Osteoblast (primary cell): ENCODE results near the gene POU2F3. TPM values are rescaled to one million over a fixed set of nuclear protein-coding genes. Genes with fewer than 3 reads are reported as not detected.
A peak's percentile ranks its signal among the peaks of the same experiment; 100 is the strongest.

Experiments used
- DNase-seq: peaks from one replicate; pipeline ENCODE4 v3.0.0; 2011; ENCODE audit warnings: low spot score, mixed read lengths; ENCODE audit not compliant: insufficient read length; ENCODE audit errors: missing footprints
- H2AFZ ChIP-seq: 2 replicates; pipeline ENCODE4 v1.6.0; 2011; ENCODE audit warnings: mild to moderate bottlenecking, low read length
- H3K27ac ChIP-seq: 2 replicates; pipeline ENCODE4 v1.5.1; 2011; ENCODE audit warnings: mild to moderate bottlenecking, low read depth, low read length, moderate library complexity
- H3K27me3 ChIP-seq: 2 replicates; pipeline ENCODE4 v1.6.0; 2012; ENCODE audit warnings: mild to moderate bottlenecking, control low read depth, inconsistent platforms, low read length, moderate library complexity; ENCODE audit not compliant: insufficient read depth
- H3K36me3 ChIP-seq: 2 replicates; pipeline ENCODE4 v1.5.1; 2011; ENCODE audit warnings: mild to moderate bottlenecking, low read length, control low read depth, moderate library complexity; ENCODE audit not compliant: insufficient read depth
- H3K4me1 ChIP-seq: 2 replicates; pipeline ENCODE4 v1.5.1; 2011; ENCODE audit warnings: mild to moderate bottlenecking, low read length, control low read depth, moderate library complexity; ENCODE audit not compliant: insufficient read depth
- H3K4me2 ChIP-seq: 2 replicates; pipeline ENCODE4 v1.6.0; 2011; ENCODE audit warnings: mild to moderate bottlenecking, low read length; ENCODE audit not compliant: insufficient read depth
- H3K4me3 ChIP-seq: fragments of 200-600 bp; sonication (generic); 3 replicates; pipeline ENCODE4 v1.5.1; 2012; ENCODE audit warnings: mild to moderate bottlenecking, low read length, inconsistent platforms; ENCODE audit not compliant: insufficient read depth
- H3K79me2 ChIP-seq: 2 replicates; pipeline ENCODE4 v1.6.0; 2012; ENCODE audit warnings: mild to moderate bottlenecking, low read length, control low read depth, inconsistent platforms; ENCODE audit not compliant: insufficient read depth
- H3K9me3 ChIP-seq: 2 replicates; pipeline ENCODE4 v1.5.1; 2011; ENCODE audit warnings: low read depth, low read length, control low read depth
- H4K20me1 ChIP-seq: 2 replicates; pipeline ENCODE4 v1.6.0; 2012; ENCODE audit warnings: mild to moderate bottlenecking, low read length, control low read depth; ENCODE audit not compliant: insufficient read depth
- total RNA-seq: library from RNA; depleted of rRNA; stranded (reverse); fragments of >200 nt; gene quantifications from 2 replicates; pipeline ENCODE4 v1.2.3, GENCODE V29; 2012
- TF ChIP-seq, protein P1 (sequence below): IDR thresholded peaks from 2 replicates; pipeline ENCODE4 v1.5.1; 2011; ENCODE audit warnings: mild to moderate bottlenecking, low read depth, low read length, moderate library complexity; ENCODE audit errors: extremely low read depth

The POU2F3 gene
- total RNA-seq, 1 donor = under 0.01 TPM

DNA sequence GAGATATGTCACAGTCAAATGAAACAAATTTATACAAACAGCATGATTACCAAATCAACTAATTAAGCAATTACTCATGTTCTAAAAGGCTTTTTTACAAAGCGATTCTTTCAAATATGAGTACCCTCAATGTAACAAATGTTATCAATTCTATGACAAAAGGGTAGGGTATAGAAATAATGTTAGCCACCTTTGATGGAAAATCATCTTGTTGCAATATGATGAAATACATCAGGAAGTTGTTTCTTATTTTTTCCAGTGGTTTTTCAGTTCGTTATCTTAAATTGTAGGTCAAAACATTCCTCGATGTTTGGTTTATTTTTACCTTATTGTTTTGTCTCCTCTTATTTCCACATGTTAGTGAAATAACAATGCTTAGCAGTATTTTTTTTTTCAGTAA, 102.7 kb downstream of the POU2F3 start:
- Histone ChIP-seq H3K27me3 (no peaks in the 10 kb centered on the region), H3K27ac (no peak overlapping the region), H3K4me2 (no peak overlapping the region), H3K79me2 (peaks cover 94% of the 10 kb centered on the region), H3K36me3 (no peaks in the 10 kb centered on the region), H3K9me3 (no peaks in the 10 kb centered on the region), H4K20me1 (peaks cover 84% of the 10 kb centered on the region), H2AFZ (no peak overlapping the region), H3K4me1 (peaks cover 58% of the 10 kb centered on the region), H3K4me3 (no peak overlapping the region)
- no peak for DNase-seq
- TF ChIP-seq, protein P1, sequence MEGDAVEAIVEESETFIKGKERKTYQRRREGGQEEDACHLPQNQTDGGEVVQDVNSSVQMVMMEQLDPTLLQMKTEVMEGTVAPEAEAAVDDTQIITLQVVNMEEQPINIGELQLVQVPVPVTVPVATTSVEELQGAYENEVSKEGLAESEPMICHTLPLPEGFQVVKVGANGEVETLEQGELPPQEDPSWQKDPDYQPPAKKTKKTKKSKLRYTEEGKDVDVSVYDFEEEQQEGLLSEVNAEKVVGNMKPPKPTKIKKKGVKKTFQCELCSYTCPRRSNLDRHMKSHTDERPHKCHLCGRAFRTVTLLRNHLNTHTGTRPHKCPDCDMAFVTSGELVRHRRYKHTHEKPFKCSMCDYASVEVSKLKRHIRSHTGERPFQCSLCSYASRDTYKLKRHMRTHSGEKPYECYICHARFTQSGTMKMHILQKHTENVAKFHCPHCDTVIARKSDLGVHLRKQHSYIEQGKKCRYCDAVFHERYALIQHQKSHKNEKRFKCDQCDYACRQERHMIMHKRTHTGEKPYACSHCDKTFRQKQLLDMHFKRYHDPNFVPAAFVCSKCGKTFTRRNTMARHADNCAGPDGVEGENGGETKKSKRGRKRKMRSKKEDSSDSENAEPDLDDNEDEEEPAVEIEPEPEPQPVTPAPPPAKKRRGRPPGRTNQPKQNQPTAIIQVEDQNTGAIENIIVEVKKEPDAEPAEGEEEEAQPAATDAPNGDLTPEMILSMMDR = no peak

DNA sequence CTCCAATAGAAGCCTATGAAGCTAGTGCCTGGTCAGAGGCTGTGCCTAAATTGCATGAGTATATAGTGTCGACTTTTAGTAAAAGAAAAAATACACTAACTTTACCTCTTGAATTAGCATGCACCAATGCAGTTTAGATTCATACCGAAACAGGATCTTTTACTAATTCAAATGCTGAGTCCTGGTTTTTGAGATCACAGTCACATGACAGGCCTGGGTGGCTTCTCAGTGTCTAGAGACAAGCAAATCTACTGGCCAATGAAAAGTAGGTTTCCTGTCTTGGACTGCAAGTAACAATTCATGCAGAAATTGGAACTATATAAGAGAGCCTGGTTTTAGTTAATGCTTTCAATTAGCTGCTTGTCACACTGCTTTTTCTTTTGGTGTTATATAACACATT, 103.5 kb downstream of the POU2F3 start:
- no peaks in the 10 kb centered on the region for H3K9me3 ChIP-seq
- no peak overlapping the region for H3K4me3 ChIP-seq
- TF ChIP-seq, protein P1 = no peak
- no peak overlapping the region for H3K4me2 ChIP-seq
- no peak overlapping the region for H3K27ac ChIP-seq
- DNase-seq = no peak
- no peak overlapping the region for H2AFZ ChIP-seq
- peaks cover 94% of the 10 kb centered on the region for H3K79me2 ChIP-seq
- H3K27me3 ChIP-seq = no peaks in the 10 kb centered on the region
- H3K36me3 ChIP-seq = no peaks in the 10 kb centered on the region
- H4K20me1 ChIP-seq = peaks cover 87% of the 10 kb centered on the region
- H3K4me1 ChIP-seq = peaks cover 58% of the 10 kb centered on the region

DNA sequence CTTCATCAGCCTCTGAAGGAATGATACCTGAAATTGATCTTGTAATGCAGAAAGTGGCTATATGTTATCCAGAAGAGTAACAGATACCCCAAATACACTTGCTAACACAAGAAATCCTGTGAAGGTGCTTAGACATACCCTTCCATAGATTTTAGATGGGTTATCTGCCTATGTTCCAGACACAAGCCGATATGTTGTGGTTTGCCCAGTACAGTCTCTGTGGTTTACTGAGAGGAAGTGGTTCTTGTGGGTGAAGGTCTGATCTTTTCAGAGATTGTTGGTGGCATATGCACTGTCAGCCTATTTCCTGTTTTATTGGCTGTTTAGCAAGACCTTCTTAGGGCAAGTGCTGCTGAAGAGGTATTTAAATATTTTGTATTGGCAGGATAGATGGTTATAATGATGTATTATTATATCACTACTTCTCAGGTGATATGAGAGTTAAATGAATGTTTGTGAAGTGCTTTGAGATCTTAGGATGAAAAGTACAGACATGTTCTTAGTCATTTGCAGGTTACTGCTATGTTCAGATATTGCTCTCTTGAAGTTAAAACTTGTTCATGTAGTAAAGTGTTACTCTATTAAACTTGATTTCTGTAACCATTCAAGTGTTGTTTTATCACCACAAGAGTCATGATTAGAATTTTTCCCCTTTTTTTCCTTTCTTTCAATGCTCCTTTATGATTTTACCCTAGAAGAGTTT, 104.5 kb downstream of the POU2F3 start:
- no peak overlapping the region for H2AFZ ChIP-seq
- H3K4me1 ChIP-seq = peaks cover 48% of the 10 kb centered on the region
- H3K36me3 ChIP-seq = no peaks in the 10 kb centered on the region
- no peaks in the 10 kb centered on the region for H3K27me3 ChIP-seq
- peak overlapping the region; percentile 38 for H3K4me2 ChIP-seq
- no peak overlapping the region for H3K4me3 ChIP-seq
- H3K27ac ChIP-seq = no peak overlapping the region
- H3K9me3 ChIP-seq = no peaks in the 10 kb centered on the region
- peaks cover 83% of the 10 kb centered on the region for H4K20me1 ChIP-seq
- TF ChIP-seq, protein P1 = no peak
- peaks cover 94% of the 10 kb centered on the region for H3K79me2 ChIP-seq
- no peak for DNase-seq

DNA sequence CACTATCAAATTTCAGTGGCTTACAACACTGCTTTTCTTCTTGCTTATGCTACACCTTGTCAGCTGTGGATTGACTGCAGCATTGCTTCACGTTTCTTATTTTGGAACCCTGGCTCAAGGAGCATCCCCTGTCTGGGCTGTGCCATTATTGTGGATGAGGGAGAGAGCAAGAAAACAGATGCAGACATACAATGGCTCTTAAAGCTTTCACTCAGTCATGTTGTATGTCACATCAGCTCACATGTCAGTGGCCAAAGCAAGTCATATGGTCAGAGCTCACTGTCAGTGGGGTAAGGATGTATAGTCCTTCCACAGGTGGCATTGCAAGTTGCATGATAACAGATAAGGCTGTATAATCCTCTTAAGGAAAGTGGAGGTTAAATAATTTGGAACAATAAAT, 106.3 kb downstream of the POU2F3 start:
- no peaks in the 10 kb centered on the region for H3K36me3 ChIP-seq
- DNase-seq = no peak
- no peaks in the 10 kb centered on the region for H3K27me3 ChIP-seq
- no peak overlapping the region for H3K27ac ChIP-seq
- peaks cover 93% of the 10 kb centered on the region for H3K79me2 ChIP-seq
- H2AFZ ChIP-seq = no peak overlapping the region
- H3K4me2 ChIP-seq = no peak overlapping the region
- no peak overlapping the region for H3K4me3 ChIP-seq
- H3K9me3 ChIP-seq = no peaks in the 10 kb centered on the region
- peaks cover 37% of the 10 kb centered on the region for H3K4me1 ChIP-seq
- H4K20me1 ChIP-seq = peaks cover 76% of the 10 kb centered on the region
- TF ChIP-seq, protein P1 = no peak
